Tibial nerve (tissue), 3 donors: Measurements from ENCODE around the gene DAND5.

Source experiments
- POLR2A ChIP-seq, 2 donors: fragments of 450-650 bp; IDR thresholded peaks; one replicate each; pipeline ENCODE4 v1.6.1; 2017; ENCODE audit warnings: antibody characterized with exemption in 2 of 2, mild to moderate bottlenecking in 2 of 2, moderate library complexity in 2 of 2
- TF ChIP-seq, protein P1 (sequence below), 5 experiments: fragments of 200-600 bp in 3 of 5; fragments of 450-650 bp in 2 of 5; sonication (generic) in 3 of 5; IDR thresholded peaks; one replicate each; pipeline ENCODE4 v1.5.1; 2016 to 2019; ENCODE audit warnings: antibody characterized with exemption in 5 of 5, mild to moderate bottlenecking in 3 of 5, moderate library complexity in 2 of 5

DNA sequence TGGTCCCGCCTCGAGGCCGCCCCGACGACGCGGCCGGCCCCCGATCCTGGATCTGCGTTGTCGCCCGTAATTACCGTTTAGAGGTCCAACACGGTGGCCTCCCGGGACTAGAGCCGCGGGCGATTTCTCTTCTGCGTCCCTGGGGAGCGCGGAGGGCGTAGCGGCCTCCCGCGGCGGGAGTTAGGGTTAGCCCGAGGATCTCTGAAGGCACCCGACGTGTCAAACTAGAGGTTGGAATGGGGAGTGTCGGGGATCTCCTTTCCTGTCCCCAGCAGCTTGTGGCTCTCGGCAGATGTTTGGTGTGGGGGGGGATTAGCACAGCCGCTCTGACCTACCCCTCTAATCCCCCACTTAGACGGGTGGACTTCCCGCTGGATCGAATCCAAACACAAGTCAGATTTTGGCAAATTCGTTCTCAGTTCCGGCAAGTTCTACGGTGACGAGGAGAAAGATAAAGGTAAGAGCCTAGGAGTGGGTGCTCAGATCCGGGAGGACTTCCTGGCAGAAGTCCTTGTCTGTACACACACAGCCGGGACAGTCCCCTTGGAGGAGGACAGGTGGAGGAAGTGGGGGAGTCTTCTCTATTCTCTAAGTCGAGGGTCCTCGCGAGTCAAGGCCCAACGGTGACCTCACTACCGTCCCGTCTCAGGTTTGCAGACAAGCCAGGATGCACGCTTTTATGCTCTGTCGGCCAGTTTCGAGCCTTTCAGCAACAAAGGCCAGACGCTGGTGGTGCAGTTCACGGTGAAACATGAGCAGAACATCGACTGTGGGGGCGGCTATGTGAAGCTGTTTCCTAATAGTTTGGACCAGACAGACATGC lies 30.4 kb upstream of the DAND5 start:
- TF ChIP-seq, protein P1, sequence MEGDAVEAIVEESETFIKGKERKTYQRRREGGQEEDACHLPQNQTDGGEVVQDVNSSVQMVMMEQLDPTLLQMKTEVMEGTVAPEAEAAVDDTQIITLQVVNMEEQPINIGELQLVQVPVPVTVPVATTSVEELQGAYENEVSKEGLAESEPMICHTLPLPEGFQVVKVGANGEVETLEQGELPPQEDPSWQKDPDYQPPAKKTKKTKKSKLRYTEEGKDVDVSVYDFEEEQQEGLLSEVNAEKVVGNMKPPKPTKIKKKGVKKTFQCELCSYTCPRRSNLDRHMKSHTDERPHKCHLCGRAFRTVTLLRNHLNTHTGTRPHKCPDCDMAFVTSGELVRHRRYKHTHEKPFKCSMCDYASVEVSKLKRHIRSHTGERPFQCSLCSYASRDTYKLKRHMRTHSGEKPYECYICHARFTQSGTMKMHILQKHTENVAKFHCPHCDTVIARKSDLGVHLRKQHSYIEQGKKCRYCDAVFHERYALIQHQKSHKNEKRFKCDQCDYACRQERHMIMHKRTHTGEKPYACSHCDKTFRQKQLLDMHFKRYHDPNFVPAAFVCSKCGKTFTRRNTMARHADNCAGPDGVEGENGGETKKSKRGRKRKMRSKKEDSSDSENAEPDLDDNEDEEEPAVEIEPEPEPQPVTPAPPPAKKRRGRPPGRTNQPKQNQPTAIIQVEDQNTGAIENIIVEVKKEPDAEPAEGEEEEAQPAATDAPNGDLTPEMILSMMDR (IDR thresholded peaks at IDR 0.05) = peak in 2 of 5 experiments; percentile 14 to 42
- TF ChIP-seq POLR2A (IDR thresholded peaks at IDR 0.05) = no peak
